Measurements from ENCODE around the gene SMIM1. TPM values are rescaled to one million over a fixed set of nuclear protein-coding genes. Genes with fewer than 3 reads are reported as not detected.

Gene SMIM1
- polyA plus RNA-seq, 1 donor (not counting 4 experiments of a cell fraction or from before 2014, with no cell fraction given) = 0.79 TPM

- H3K9me1 ChIP-seq (ENCODE audit: control insufficient read depth, extremely low read depth, insufficient read depth, low read length) = no peaks in the 10 kb centered on the region
- H3K9ac ChIP-seq (ENCODE audit: control insufficient read depth, extremely low read depth, insufficient read depth, low read length) = no peak overlapping the region
- H3K4me2 ChIP-seq (ENCODE audit: control insufficient read depth, extremely low read depth, insufficient read depth, low read depth, low read length) = no peak overlapping the region
- no peaks in the 10 kb centered on the region for H3K79me2 ChIP-seq (ENCODE audit: control insufficient read depth, insufficient read depth, low read length)
- dilution Hi-C loops (cut with MboI; ENCODE audit: extremely low pct_ligation_motif_present, low sequenced_read_pairs) = no loop called here
- DNase-seq (ENCODE audit: low read depth, low spot score) (no peak), FAIRE-seq (no peak)
- TF ChIP-seq CTCF (optimal IDR thresholded peaks at IDR 0.05 in 1 of 3, IDR thresholded peaks at IDR 0.05 in 1 of 3, conservative IDR thresholded peaks at IDR 0.05 in 1 of 3; ENCODE audit: extremely low read depth in 1 of 3, insufficient read depth in 2 of 3, low read length in 3 of 3) (no peak), EZH2 (IDR thresholded peaks at IDR 0.05; ENCODE audit: low read length) (no peak)
- H2AFZ ChIP-seq (ENCODE audit: control insufficient read depth, low read length) = no peak overlapping the region
- no peak overlapping the region for H3K27ac ChIP-seq (ENCODE audit: control insufficient read depth, insufficient read depth, low read length)
- H3K27me3 ChIP-seq (ENCODE audit: control insufficient read depth, extremely low read depth, insufficient read depth, low read length) = no peaks in the 10 kb centered on the region
- no peaks in the 10 kb centered on the region for H4K20me1 ChIP-seq (ENCODE audit: control insufficient read depth, extremely low read depth, insufficient read depth, low read length)
- peaks cover 5% of the 10 kb centered on the region for H3K4me1 ChIP-seq (ENCODE audit: control insufficient read depth, extremely low read depth, insufficient read depth, low read length)
- H3K36me3 ChIP-seq (ENCODE audit: control insufficient read depth in 2 of 2, extremely low read depth in 1 of 2, insufficient read depth in 2 of 2, low read length in 2 of 2) = peaks cover 27 to 39% of the 10 kb centered on the region in 2 experiments
- no peaks in the 10 kb centered on the region for H3K9me3 ChIP-seq (ENCODE audit: control insufficient read depth, low read depth, low read length)
- no peak overlapping the region for H3K4me3 ChIP-seq (ENCODE audit: control insufficient read depth in 2 of 3, extremely low read depth in 1 of 3, insufficient read depth in 2 of 3, low read depth in 1 of 3, low read length in 3 of 3)
These were observed 52.1 kb downstream of the SMIM1 start for GRCh38 chr1:3824650-3825049.

- FAIRE-seq = no peak
- H2AFZ ChIP-seq (ENCODE audit: control insufficient read depth, low read length) = no peak overlapping the region
- no peaks in the 10 kb centered on the region for H3K27me3 ChIP-seq (ENCODE audit: control insufficient read depth, extremely low read depth, insufficient read depth, low read length)
- H3K79me2 ChIP-seq (ENCODE audit: control insufficient read depth, insufficient read depth, low read length) = no peaks in the 10 kb centered on the region
- no peaks in the 10 kb centered on the region for H3K9me3 ChIP-seq (ENCODE audit: control insufficient read depth, low read depth, low read length)
- no peaks in the 10 kb centered on the region for H3K4me1 ChIP-seq (ENCODE audit: control insufficient read depth, extremely low read depth, insufficient read depth, low read length)
- no peak for DNase-seq (ENCODE audit: low read depth, low spot score)
- no peaks in the 10 kb centered on the region for H4K20me1 ChIP-seq (ENCODE audit: control insufficient read depth, extremely low read depth, insufficient read depth, low read length)
- H3K4me3 ChIP-seq (ENCODE audit: control insufficient read depth in 2 of 3, extremely low read depth in 1 of 3, insufficient read depth in 2 of 3, low read depth in 1 of 3, low read length in 3 of 3) = no peak overlapping the region
- TF ChIP-seq EZH2 (IDR thresholded peaks at IDR 0.05; ENCODE audit: low read length) (no peak), CTCF (optimal IDR thresholded peaks at IDR 0.05 in 1 of 3, IDR thresholded peaks at IDR 0.05 in 1 of 3, conservative IDR thresholded peaks at IDR 0.05 in 1 of 3; ENCODE audit: extremely low read depth in 1 of 3, insufficient read depth in 2 of 3, low read length in 3 of 3) (no peak)
- peaks cover 28 to 40% of the 10 kb centered on the region in 2 experiments for H3K36me3 ChIP-seq (ENCODE audit: control insufficient read depth in 2 of 2, extremely low read depth in 1 of 2, insufficient read depth in 2 of 2, low read length in 2 of 2)
- dilution Hi-C loops (cut with MboI; ENCODE audit: extremely low pct_ligation_motif_present, low sequenced_read_pairs) = no loop called here
- H3K9ac ChIP-seq (ENCODE audit: control insufficient read depth, extremely low read depth, insufficient read depth, low read length) = no peak overlapping the region
- H3K9me1 ChIP-seq (ENCODE audit: control insufficient read depth, extremely low read depth, insufficient read depth, low read length) = no peaks in the 10 kb centered on the region
- H3K27ac ChIP-seq (ENCODE audit: control insufficient read depth, insufficient read depth, low read length) = no peak overlapping the region
- H3K4me2 ChIP-seq (ENCODE audit: control insufficient read depth, extremely low read depth, insufficient read depth, low read depth, low read length) = no peak overlapping the region
These were observed 52.8 kb downstream of the SMIM1 start for GRCh38 chr1:3825356-3825755.

Small RNA genes lying within 50 kb of the gene (small RNA-seq; reads per million reads assigned to genes)
- gene RF02197 (ENCODE audit: insufficient read length in 3 of 3, low read depth in 3 of 3, low replicate concordance in 1 of 3) (0 reads per million in 3 experiments), gene RN7SL574P (ENCODE audit: insufficient read length in 3 of 3, low read depth in 3 of 3, low replicate concordance in 1 of 3) (0 reads per million in 3 experiments)

Other genes with a start within 250 kb of the SMIM1 start
- gene MEGF6, start 161.2 kb upstream of the SMIM1 start, polyA plus RNA-seq = 0.24 to 0.71 TPM (median 0.42 TPM) in 3 replicates
- 57.4 to 83.0 TPM (median 68.1 TPM) in 3 replicates for gene TPRG1L, start 147.7 kb upstream of the SMIM1 start, polyA plus RNA-seq
- gene WRAP73, start 122.6 kb upstream of the SMIM1 start, polyA plus RNA-seq = 16.6 to 24.9 TPM (median 18.9 TPM) in 3 replicates
- 0.10 to 0.23 TPM (median 0.14 TPM) in 3 replicates for gene TP73, start 120.2 kb upstream of the SMIM1 start, polyA plus RNA-seq
- not detected in 3 replicates for gene CCDC27, start 20.3 kb upstream of the SMIM1 start, polyA plus RNA-seq
- 20.5 to 40.1 TPM (median 33.1 TPM) in 3 replicates for gene LRRC47, start 23.7 kb downstream of the SMIM1 start, polyA plus RNA-seq
- 19.6 to 42.6 TPM (median 35.7 TPM) in 3 replicates for gene CEP104, start 84.5 kb downstream of the SMIM1 start, polyA plus RNA-seq
- 3.6 to 5.2 TPM (median 4.5 TPM) in 3 replicates for gene DFFB, start 84.7 kb downstream of the SMIM1 start, polyA plus RNA-seq
- gene C1orf174, start 127.5 kb downstream of the SMIM1 start, polyA plus RNA-seq = 21.8 to 34.3 TPM (median 26.8 TPM) in 3 replicates